GM12878 (cell line): ENCODE data around the gene PLEKHH2.

ENCODE experiments used
- ATF7 ChIP-seq: fragments of 450-650 bp; IDR thresholded peaks from 2 replicates; pipeline ENCODE4 v1.6.1; 2016; ENCODE audit warnings: low read depth, mild to moderate bottlenecking
- CREB1 ChIP-seq: IDR thresholded peaks from 2 replicates; pipeline ENCODE4 v1.6.1; 2012; ENCODE audit warnings: low read depth, mild to moderate bottlenecking, inconsistent platforms
- ETV6 ChIP-seq, 2 experiments: fragments of 450-650 bp in 1 of 2; IDR thresholded peaks in 1 of 2; conservative IDR thresholded peaks in 1 of 2; 2 replicates each; pipeline ENCODE4 v1.6.1; 2014; ENCODE audit warnings: antibody characterized with exemption in 1 of 2, borderline replicate concordance in 1 of 2, low read depth in 1 of 2, mild to moderate bottlenecking in 1 of 2, moderate library complexity in 1 of 2
- JUNB ChIP-seq: IDR thresholded peaks from 2 replicates; pipeline ENCODE4 v1.6.1; 2016; ENCODE audit warnings: antibody characterized with exemption, mild to moderate bottlenecking
- POLR2AphosphoS5 ChIP-seq: IDR thresholded peaks from 2 replicates; pipeline ENCODE4 v1.6.1; 2011; ENCODE audit warnings: mild to moderate bottlenecking, low read length, inconsistent platforms
- RCOR1 ChIP-seq: conservative IDR thresholded peaks from 2 replicates; pipeline ENCODE4 v1.6.1; 2012; ENCODE audit warnings: low read depth, low read length, improper control_type of control experiment
- SP1 ChIP-seq: IDR thresholded peaks from one replicate; pipeline ENCODE4 v1.6.1; 2011; ENCODE audit warnings: low read depth, low read length
- SPI1 ChIP-seq: IDR thresholded peaks from 2 replicates; pipeline ENCODE4 v1.6.1; 2011; ENCODE audit warnings: low read depth, mild to moderate bottlenecking, low read length, moderate library complexity, borderline replicate concordance; ENCODE audit not compliant: insufficient read depth
- TBL1XR1 ChIP-seq: IDR thresholded peaks from 2 replicates; pipeline ENCODE4 v1.6.1; 2012; ENCODE audit warnings: low read depth, low read length, improper control_type of control experiment
- TCF12 ChIP-seq: IDR thresholded peaks from 2 replicates; pipeline ENCODE4 v1.6.1; 2011; ENCODE audit warnings: low read depth, mild to moderate bottlenecking, low read length
- TCF7 ChIP-seq: IDR thresholded peaks from 2 replicates; pipeline ENCODE4 v1.6.1; 2014; ENCODE audit warnings: antibody characterized with exemption, borderline replicate concordance
- ZNF24 ChIP-seq: fragments of 450-650 bp; IDR thresholded peaks from 2 replicates; pipeline ENCODE4 v1.6.1; 2017; ENCODE audit warnings: antibody characterized with exemption, mild to moderate bottlenecking
- ZSCAN29 ChIP-seq: fragments of 450-650 bp; IDR thresholded peaks from 2 replicates; pipeline ENCODE4 v1.6.1; 2017; ENCODE audit warnings: mild to moderate bottlenecking, moderate library complexity
- TF ChIP-seq, protein P1 (sequence below), 3 experiments: IDR thresholded peaks in 2 of 3; conservative IDR thresholded peaks in 1 of 3; 2 replicates each; pipeline ENCODE4 v1.5.1; 2011; ENCODE audit warnings: low read depth in 3 of 3, low read length in 3 of 3, mild to moderate bottlenecking in 3 of 3, control low read depth in 2 of 3, moderate library complexity in 2 of 3, inconsistent platforms in 1 of 3, mixed read lengths in 1 of 3; ENCODE audit not compliant: control insufficient read depth in 2 of 3, insufficient read depth in 1 of 3; ENCODE audit errors: extremely low read depth in 1 of 3

DNA sequence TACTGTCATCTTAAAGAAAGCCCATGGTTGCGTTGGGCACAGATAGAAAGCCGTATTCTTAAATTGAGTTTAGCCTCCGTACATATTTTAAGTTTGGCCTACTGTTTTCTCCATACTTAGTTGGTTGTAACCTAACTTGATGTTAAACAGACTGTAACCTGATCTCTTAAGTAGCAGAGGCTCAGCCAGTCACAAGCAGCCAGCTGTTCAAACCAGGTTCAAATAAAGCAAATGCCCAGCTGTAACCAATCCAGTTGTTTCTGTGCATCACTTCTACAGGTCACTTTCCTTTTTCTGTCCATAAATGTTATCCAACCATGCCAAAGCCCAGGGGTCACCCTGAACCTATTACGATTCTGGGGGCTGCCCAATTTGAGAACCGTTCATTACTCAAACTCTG, 31.2 kb upstream of the PLEKHH2 start:
- TF ChIP-seq CREB1 = no peak
- TF ChIP-seq RCOR1 = no peak
- no peak for TF ChIP-seq TBL1XR1
- TF ChIP-seq TCF12 = no peak
- TF ChIP-seq ATF7 = no peak
- no peak for TF ChIP-seq JUNB
- TF ChIP-seq, protein P1, sequence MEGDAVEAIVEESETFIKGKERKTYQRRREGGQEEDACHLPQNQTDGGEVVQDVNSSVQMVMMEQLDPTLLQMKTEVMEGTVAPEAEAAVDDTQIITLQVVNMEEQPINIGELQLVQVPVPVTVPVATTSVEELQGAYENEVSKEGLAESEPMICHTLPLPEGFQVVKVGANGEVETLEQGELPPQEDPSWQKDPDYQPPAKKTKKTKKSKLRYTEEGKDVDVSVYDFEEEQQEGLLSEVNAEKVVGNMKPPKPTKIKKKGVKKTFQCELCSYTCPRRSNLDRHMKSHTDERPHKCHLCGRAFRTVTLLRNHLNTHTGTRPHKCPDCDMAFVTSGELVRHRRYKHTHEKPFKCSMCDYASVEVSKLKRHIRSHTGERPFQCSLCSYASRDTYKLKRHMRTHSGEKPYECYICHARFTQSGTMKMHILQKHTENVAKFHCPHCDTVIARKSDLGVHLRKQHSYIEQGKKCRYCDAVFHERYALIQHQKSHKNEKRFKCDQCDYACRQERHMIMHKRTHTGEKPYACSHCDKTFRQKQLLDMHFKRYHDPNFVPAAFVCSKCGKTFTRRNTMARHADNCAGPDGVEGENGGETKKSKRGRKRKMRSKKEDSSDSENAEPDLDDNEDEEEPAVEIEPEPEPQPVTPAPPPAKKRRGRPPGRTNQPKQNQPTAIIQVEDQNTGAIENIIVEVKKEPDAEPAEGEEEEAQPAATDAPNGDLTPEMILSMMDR (IDR thresholded peaks at IDR 0.05 in 2 of 3, conservative IDR thresholded peaks at IDR 0.05 in 1 of 3; ENCODE audit: control insufficient read depth in 2 of 3, extremely low read depth in 1 of 3, insufficient read depth in 1 of 3, low read depth in 3 of 3, low read length in 3 of 3) = no peak
- no peak for TF ChIP-seq TCF7
- no peak for TF ChIP-seq POLR2AphosphoS5
- TF ChIP-seq ETV6 (conservative IDR thresholded peaks at IDR 0.05 in 1 of 2, IDR thresholded peaks at IDR 0.05 in 1 of 2; ENCODE audit: borderline replicate concordance in 1 of 2, low read depth in 1 of 2) = no peak
- no peak for TF ChIP-seq SP1
- TF ChIP-seq SPI1 = no peak
- no peak for TF ChIP-seq ZNF24
- no peak for TF ChIP-seq ZSCAN29
